T-helper 2 cell (primary cell): Measurements from ENCODE around the gene CHST15.
"Not testable (repeated sequence)": the region's sequence is repeated elsewhere in the genome, so short reads cannot be mapped to it uniquely, and the experiment has no call there.

ENCODE experiments used
- DNase-seq, 5 experiments: peaks; one replicate each; pipeline versions ENCODE4 v3.0.0 to v3.0.0-alpha.2; 2012 to 2022

CHST15 gene

DNA sequence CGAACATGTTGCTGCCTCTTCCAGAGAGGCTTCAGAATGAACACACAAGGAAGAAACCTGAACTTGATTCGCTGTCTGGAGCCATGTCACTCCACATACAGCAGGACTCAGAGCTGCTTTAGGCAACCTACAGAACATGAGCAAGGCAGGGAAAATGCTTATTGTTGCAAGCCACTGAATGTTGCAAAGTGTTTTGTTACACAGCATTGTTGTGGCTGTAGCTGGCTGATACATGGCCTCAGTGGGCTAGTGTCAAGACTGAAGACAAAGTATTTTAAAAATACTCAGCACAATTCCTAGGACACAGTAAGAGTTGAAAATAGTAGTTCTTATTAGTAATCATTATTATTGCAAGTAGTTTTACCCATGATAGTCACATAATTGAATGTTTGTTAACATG, 3.1 kb upstream of the CHST15 start:
- DNase-seq, result no peak

DNA sequence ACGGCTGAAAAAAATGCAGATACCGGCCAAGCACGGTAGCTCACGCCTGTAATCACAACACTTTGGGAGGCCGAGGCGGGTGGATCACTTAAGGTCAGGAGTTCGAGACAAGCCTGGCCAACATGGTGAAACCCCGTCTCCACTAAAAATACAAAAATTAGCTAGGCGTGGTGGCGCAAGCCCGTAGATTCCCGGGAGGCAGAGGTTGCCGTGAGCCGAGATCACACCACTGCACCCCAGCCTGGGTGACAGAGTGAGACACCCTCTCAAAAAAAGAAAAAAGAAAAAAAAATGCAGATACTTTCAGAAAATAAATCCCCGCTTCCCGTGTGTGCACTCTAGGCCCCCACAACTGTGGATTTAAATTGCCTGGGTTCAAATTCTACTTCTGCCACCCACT, 2.4 kb upstream of the CHST15 start:
- DNase-seq, result not testable (repeated sequence)

DNA sequence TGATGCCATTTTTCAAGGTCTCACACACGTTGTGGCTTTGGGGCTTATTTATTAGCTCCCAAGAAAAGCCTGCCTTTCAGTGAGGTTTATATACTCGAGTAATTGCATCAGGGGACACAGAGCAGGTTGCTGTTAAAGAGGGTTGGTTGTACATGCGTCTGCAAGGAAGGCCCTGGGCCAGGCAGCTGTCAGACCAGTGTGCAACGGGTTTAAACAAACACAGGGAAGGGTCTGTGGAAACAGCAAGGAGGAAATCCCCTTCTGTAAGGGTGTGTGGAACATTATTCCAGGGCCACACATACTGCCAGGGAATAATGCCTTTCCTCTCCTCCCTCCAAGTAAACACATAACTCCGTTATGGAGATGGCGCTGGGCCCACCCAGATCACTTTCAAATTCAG, 1.7 kb upstream of the CHST15 start:
- DNase-seq, result no peak

DNA sequence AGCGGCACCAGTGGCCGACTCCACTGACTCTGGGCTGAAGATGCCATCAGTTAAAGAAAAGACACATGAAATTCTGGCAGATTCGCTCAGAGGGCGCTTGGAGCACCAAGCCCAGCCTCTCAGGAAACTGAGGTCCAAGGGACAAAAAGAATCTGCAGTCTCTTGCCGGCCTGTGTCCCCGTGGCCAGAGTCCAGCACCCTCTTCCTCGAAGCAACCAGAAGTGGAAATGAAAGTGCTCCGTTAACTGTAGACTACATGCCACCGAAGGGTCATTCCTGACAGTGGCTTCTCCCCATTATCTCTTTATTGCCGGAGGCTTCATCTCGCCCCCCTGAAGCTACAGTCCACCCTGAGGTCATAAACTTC, 1.0 kb upstream of the CHST15 start:
- DNase-seq, result no peak

DNA sequence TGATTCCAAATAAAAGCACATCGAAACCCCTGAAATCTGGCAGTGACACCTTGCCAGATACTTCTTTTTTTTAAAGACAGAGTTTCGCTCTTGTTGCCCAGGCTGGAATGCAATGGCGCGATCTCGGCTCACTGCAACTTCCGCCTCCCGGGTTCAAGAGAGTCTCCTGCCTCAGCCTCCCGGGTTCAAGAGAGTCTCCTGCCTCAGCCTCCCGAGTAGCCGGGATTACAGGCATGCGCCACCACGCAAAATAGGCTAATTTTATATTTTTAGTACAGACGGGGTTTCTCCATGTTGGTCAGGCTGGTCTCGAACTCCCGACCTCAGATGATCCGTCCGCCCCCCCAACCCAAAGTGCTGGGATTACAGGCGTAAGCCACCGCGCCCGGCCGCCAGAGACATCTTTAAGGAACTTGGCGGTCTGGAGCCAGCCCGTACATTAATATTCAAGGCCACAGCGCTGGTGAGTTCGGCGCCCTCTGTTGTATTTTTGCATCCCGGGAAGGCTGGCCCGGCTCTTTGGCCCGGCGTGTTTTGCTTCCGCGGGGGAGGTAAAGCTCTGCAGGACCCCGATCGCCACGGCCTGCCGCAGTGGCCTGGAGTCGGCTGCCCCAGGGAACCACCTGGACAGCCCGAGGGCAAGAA, 498 bp upstream of the CHST15 start:
- not testable (repeated sequence) for DNase-seq

DNA sequence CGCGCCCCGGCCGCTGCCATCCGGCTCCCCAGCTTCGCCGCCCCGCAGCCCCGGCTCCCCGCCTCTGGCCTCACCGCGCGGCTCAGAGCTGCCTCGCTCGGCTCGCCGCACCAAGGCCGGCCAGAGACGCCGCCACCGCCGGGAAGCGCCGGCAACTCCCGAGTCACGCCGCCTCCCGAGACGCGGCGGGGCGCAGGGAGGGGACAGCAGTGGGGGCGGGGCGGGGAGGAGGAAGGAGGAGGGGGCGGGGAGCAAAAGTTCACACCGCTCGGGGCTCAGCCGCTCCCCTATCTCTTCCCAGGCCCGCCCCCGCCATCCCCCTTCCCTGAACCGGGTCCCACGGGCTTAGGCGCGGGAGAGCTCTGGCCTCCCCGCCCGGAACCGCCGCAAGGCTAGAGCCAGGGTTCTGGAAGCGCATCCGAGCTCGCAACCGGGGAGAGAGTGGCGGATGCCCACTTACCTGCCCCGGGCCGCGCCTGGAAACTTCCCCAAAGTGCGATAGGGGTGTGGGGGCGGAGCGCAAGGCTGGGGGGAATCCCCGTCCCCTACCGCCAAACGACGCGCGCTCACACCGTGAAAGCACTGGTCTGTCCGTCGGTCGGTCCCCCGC, 1.0 kb downstream of the CHST15 start:
- no peak for DNase-seq

DNA sequence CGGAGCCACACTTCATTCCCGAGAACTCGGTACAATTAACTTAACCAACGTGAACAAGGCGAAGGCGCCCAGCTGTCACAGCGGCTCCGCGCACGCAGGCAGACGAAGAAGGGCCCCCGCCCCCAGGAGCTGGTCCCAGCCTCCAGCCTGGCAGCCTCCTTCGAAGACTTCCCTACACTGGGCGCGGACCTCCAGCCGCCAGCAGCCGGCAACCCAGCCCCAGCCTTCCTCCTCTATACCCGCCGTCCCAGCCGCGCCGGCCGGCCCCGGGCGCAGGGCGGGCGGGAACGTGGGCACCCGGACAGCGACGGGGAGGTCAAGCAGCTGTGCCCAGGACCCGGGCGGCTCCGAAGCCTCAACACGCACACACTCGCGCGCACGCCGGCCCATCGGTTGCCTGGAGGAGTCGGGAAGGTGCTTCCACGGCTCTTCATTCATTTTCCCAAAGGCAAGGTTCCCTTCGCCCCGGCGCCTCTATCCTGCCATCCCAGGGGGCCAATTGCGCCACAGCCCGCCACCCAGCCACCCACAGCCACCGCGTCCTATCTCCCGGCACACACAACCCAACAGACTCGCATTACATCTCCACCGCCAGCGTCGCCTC, 1.6 kb downstream of the CHST15 start:
- no peak for DNase-seq

DNA sequence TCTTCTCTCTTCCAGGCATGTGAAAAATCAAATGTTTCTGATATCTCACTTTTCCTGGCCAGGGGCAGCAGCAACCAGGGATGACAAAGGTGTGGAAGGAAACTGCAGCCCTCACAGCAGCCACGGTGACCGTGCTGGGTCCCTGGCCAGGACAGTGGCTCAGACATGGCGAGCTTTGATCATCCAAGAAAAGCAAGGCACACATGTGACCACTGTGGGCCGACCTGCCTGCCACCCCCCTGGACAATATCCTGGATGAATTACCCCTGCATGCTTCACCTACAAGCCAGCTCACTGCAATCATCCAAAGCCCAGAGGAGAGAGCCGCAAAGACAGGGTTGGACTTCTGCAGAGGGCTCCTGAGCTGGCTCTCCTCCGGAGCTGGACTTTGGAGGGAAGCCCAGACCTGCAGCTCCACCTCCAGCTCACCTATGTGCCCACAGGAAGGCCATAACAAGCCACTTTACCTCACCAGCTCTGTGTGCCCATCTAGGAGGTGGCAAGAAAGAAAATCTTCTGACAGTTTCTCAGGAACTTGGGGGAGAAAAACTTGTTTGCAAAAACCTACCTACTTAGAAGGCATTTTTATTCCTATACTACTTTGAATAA, 2.7 kb downstream of the CHST15 start:
- DNase-seq, result no peak

DNA sequence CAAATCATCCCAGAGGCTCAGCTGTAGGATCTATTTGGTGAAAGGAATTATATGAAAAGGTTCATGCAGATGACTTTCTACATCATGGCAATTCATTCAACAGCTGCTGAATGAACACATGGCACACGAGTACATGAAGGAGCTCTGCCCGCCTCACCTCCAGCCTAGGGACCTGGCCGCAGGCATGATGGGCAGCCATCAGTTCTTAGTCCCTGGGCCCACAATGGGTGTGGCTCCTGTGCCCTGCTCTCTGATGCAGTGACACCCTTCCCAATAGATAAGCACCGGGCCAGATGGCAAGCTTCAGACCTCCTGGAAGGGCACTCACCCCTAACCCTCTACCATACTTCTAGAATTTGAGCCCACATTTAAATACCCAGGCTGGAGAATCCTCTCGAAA, 3.5 kb downstream of the CHST15 start:
- no peak for DNase-seq

DNA sequence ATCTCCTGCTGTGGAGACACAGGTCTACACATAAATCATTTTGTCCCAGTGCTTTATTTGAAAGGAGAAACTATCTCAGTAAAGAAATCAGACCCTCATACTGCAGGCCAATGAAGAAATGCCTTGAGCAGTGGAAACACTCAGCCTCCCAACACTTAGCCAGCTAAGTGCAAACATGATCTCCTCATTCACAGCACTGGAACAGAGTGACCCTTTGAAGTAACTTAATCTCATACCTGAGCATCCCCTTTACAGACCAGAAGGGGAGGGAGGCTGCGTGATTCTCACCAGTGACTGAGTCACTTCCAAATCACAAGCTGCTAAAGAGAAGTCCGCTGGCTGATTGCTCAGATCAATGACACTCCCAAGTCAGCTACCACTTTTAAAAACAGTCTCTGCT, 4.5 kb downstream of the CHST15 start:
- no peak for DNase-seq

DNA sequence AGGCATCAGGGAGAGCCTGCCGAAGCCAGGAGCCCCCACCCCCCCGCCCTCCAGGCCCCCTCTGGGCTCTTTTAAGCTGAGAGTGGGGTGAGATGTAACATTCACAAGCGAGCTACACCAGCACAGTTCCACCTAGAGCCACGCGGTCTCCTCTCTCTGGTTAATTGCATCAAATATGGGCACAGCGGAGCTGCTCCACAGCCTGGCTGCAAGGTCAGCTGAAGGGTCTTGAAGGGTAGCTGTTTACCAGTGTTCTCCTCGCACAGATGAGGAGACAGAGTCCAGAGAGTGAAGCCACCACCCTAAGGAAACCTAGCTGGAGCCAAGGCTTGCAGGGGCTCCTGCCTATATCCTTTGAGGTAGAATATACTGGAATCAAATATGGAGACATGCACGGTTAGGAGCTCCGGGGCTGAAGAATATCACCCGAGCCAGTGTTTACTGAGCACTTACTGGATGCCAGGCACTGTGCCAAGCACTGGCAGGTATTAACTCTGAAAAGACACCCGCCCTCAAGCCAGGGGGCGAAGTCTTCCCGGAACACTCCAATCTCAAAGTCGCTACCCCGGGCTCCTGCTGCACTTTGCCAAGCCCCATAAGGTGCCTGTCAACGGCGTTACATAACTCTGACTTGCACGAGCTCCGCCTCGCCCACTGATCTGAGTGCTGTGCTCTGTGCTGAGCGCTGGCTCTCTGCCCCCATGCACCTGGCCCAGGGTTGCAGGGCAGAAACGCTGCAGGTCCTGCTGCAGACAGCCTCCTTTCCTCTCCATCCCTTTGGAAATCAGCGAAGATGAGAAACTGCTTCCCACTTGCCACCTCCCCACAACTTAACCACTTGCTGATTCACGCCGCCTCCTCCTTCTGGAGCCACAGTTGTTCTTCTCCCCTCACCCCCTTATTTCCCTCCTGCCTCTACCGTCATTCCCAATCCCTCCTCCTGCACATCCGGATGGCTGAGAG, 5.4 kb downstream of the CHST15 start:
- DNase-seq, result no peak

DNA sequence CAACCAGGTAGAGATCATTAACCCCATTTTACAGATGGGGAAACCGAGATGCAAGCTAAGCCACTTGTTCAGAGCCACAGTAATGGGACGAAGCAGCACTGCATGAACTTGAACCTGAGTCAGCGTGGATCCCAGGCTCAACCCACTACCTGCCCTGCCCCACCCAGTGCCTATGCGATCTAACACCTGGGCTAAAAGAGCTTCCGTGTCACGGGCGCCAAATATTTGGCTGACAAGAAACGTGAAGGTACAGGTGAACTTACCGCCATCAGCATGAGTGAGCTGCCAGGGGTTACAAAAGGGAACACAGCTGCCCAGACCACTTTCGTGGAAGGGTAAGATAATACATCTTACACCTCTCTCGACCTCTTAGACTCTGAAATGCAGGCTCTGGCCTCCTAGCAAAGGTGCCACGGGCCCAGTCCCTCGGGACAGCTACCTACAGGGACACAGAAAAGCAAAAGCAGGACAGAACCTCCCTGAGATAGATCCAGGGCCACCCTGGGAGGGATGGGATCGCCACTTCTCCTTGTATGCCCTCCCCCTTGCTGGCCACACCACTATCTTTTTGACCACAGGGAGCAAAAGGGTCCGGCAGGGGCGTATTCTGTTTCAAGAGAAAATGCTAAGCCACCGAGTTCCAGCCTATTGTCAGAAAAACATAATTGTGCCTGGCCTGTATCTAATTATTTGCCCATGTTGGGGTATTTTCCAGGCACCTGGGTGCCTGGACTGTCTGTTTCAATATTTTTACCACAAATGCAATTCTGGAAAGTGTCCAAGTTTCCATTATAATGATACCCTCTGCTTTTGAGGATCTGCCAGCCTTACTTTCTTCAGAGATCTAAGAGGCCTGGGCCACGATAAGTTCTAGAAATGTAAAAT, 6.4 kb downstream of the CHST15 start:
- DNase-seq, result no peak

DNA sequence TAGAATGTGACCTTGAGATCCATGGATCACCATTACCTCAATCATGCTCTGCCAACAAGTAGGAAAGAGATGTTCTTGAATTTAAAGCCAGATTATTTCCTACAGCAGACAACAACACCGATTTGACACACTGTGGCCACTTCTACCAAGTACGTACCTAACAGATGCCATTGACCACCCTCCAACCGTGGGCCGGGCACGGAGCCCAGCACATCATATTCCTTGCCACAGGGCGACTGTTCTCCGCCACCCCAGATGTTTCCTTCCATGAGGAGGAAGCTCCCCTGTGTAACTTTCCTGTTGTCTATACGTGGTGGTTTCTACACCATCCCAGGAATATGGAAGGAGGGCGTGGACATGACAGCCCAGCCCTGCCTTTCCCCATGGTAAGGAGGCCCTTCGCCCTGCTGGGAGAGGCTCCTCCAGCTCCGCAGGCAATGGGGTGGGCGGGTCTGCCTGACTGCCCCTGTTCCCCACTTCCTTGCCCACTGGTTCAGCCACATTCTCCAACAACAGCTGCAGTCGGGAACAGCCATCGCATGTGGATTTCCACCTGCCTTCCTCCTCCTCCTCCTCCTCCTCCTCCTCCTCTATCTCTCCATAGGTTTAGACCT, 7.2 kb downstream of the CHST15 start:
- no peak for DNase-seq

DNA sequence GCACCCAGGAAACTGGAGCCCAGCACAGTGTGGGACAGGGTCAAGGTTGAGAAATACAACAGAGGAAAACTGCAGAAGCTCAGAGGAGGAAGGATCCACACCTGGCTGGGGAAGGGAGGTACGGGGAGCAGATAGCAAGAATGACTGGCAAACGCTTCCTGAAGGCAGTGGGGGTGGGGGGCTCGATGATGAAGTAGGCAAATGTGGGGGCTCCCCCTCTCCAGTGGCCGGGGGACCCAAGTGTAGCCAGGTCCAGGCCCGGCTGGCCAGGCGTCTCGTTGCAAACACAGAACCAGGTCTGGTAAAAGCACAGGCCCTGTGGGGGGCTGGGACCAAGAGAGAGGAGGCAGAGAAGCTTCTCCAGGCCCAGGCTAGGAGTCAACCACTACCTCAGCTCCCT, 7.7 kb downstream of the CHST15 start:
- no peak for DNase-seq

DNA sequence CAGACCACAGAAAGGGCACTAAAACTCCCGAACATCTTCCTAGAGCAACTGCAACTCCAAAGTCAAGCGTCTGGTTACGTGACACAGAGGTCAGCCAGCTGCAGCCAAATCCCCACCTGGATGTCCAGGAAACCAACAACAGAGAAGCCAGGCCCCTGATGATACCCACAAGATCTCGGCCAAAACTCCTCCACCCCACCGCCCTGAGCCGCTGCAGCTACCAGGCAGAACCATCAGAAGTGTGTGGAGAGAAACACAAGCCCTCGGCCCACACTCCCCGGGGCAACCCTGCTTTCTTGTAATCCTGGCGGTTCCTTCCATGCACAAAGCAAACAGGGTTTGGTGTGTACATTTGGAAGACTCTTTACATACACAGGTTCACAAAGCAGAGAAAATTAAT, 8.7 kb downstream of the CHST15 start:
- no peak for DNase-seq

DNA sequence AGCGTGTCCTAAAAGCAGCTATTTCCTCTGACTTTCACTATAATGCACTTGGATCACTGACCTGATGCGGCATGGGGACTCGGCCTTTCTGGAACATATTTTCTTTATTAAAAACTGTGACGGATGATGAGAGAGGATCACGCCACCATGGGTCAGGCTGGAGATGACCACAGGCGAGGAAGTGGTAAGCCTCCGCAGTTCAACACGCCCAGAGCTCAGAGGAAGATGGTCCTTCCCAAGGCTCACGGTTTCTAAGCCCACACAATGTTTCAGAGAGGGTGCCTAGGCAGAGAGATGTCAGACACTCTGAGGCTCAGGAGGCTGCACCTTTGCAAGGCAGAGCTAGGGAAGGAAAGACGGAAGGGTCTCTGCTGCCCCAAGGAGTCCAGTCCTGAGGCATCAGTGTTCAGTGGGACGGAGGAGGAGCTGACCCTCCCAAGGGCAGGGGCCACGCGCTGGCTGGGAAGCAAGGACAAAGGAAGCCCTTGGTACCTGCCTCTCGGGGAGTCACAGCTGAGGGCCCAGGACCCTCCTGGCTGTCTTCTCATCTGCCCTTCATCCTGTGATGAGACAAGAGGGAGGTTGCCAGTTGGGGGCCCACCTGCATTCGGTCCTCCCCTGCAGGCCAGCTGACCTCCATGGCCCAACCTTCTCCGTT, 9.5 kb downstream of the CHST15 start:
- DNase-seq, result no peak

DNA sequence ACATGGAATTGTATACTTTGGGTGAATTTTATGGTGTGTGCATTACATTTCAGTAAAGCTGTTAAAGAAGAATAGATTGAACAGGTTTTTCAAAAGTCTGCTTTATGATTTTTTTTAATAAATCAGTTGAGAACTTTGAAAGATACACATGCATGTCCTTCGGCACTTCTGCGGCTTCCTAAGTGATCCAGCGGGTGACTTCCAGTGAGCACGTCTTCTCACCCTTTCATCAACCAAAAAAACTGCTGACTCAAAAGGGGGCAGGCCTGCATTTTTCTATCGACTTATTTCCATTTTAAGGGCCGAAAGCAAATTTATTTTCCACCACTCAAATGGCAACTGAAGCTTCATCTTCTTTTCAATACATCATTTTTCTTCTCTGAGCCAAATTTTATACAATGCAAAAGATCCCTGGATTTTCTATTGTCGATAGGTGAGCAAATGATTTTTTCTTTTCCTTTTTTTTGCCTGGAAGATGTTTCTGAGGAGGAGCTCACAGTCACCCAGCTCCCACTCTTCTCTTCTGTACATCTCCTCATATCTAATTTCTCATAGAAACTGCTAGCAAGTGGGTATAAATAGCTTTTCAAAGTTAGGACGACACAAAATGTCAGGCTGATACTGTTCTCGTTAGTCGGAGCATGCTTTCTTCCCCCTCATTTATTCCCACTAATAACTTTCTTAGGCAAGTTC, 10.2 kb downstream of the CHST15 start:
- DNase-seq, result no peak

DNA sequence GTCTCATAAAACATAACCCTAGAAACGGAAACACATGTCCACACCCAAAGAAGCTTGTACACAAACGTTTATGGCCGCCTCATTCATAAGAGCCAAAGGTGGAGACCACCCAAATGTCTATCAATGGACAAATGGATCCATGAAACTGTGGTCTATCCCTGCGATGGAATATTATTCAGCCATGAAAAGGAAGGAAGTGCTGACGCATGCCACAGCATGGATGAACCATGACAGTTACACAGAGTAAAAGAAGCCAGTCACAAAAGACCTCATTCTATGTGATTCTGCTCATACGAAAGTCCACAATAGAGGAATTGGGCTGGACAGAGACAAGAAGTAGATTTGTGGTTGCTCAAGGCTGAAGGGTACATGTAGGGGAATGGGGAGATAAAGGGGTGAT, 10.8 kb downstream of the CHST15 start:
- no peak for DNase-seq

DNA sequence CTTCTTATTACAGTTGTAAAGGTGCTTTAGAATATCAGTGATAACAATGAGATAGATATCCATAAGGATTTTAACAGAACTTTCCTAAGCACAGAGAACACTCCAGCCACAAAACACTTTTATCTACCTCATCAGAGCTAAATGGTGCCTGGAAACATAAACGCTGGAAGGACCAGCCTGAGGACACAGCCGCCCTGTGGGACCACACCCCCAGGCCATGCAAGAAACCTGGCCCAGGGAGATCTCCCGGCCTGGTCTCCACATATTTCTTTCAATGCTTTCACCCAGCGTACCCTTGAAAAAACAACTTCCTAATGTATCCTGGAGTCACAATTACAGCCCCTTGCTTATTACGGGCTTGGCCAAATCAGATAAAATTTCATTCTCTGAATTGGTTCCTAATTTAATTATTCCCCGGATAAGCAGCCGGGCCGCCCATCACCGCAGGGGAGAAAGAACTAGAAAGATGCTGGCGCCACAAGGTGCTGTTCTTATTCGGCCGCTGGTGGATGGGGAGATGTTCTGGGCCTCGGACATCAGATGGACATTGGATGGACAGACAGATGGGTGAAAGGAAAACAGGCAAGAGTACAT, 11.8 kb downstream of the CHST15 start:
- no peak for DNase-seq

DNA sequence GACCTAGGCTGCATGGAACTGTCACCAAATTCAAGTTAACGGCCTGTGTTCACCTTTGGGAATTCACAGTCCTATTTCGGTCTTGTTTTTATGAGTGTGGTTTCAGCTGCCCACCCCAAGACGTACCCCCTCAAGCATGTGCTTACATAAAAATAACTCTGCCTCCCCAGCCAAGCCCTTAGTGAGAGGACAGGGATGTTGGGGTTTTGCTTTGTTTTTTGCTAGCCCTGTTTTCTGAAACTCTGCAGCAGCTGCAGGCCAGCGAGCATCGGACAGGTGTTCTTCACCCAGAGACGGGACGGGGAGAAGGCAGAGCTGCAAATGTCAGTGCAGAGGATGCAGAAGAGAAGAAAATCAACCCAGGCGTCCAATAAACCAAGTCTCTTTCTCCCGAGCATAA, 13.5 kb downstream of the CHST15 start:
- no peak for DNase-seq
